Thyroid gland (tissue), 4 donors: ENCODE results near the gene BAHCC1.

Experiments
- CTCF ChIP-seq, 6 experiments: fragments of 200-600 bp in 3 of 6; fragments of 450-650 bp in 3 of 6; sonication (generic) in 3 of 6; IDR thresholded peaks; one replicate each; pipeline ENCODE4 v1.5.1; 2016 to 2019; ENCODE audit warnings: antibody characterized with exemption in 6 of 6, mild to moderate bottlenecking in 2 of 6, inconsistent platforms in 1 of 6, moderate library complexity in 1 of 6
- POLR2A ChIP-seq, 2 donors: fragments of 450-650 bp; IDR thresholded peaks; one replicate each; pipeline ENCODE4 v1.6.1; 2017; ENCODE audit warnings: antibody characterized with exemption in 2 of 2, mild to moderate bottlenecking in 2 of 2, moderate library complexity in 1 of 2

DNA sequence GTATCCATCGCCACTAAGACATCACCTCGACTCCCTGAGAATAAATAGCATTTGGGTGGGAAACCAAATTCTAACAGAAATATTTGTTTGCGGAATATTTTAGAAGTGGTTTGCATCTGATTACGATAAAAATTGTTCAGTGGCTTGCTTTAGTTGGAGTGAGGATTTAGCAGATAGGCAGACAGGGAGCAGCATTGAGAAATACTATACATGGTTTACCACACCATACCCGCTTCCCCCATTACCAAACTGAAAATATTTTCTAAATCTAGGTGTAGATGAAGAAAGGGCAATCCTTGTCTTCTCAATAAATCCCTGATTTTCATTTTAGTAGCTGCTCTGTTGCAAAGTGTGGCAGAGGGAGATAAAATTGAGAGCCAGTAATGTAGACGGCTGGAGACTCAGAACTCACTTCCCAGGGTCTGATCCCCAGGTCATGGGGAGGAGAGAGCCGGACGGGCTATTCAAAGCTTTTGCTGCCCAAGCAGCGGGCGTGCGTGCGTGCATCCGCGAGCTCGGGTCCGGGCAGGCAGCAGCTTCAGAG is 808 bp upstream of the BAHCC1 start:
- TF ChIP-seq CTCF (IDR thresholded peaks at IDR 0.05) = no peak
- no peak for TF ChIP-seq POLR2A (IDR thresholded peaks at IDR 0.05)
